ENCODE measurements around the gene TCN1. TPM values are rescaled to one million over a fixed set of nuclear protein-coding genes. Genes with fewer than 3 reads are reported as not detected.

The TCN1 gene
- total RNA-seq, 1 donor from 2014 or later, result not detected

- Histone ChIP-seq H3K4me3 (no peak overlapping the region), H3F3A (ENCODE audit: low read depth) (peaks cover 5% of the 10 kb centered on the region), H4K20me1 (ENCODE audit: low read depth) (no peaks in the 10 kb centered on the region), H3K4me2 (no peak overlapping the region), H2AFZ (replicated peaks) (no peak overlapping the region), H3K27me3 (no peaks in the 10 kb centered on the region), H3K79me2 (ENCODE audit: low read depth) (peaks cover 11% of the 10 kb centered on the region), H3K36me3 (no peaks in the 10 kb centered on the region), H3K9ac (no peak overlapping the region), H3K27ac (no peak overlapping the region), H3K4me1 (peaks cover 20% of the 10 kb centered on the region), H3K9me3 (ENCODE audit: low read depth) (no peaks in the 10 kb centered on the region)
- Mint-ChIP-seq H3K27ac (no peak overlapping the region), H3K4me1 (peaks cover 15% of the 10 kb centered on the region), H3K36me3 (no peaks in the 10 kb centered on the region), H3K9me3 (no peaks in the 10 kb centered on the region), H3K4me3 (no peak overlapping the region), H3K27me3 (ENCODE audit: insufficient read depth, low read depth) (peaks cover 5% of the 10 kb centered on the region)
- TF ChIP-seq EZH2phosphoT487 (IDR thresholded peaks at IDR 0.05), result no peak
- no peak for TF ChIP-seq EZH2 (IDR thresholded peaks at IDR 0.05)
- no peak for TF ChIP-seq CTCF (IDR thresholded peaks at IDR 0.05)
- DNase-seq (ENCODE audit: low spot score), result no peak
Measured at GRCh38 chr11:59814021-59814420, 52.3 kb downstream of the TCN1 start.

- H2AFZ ChIP-seq (replicated peaks), result no peak overlapping the region
- H3K79me2 ChIP-seq (ENCODE audit: low read depth), result peaks cover 17% of the 10 kb centered on the region
- Mint-ChIP-seq H3K4me3 (no peak overlapping the region), H3K27me3 (ENCODE audit: insufficient read depth, low read depth) (peaks cover 5% of the 10 kb centered on the region), H3K36me3 (peaks cover 2% of the 10 kb centered on the region), H3K9me3 (no peaks in the 10 kb centered on the region), H3K4me1 (peaks cover 15% of the 10 kb centered on the region), H3K27ac (no peak overlapping the region)
- DNase-seq (ENCODE audit: low spot score), result no peak
- no peaks in the 10 kb centered on the region for H3K36me3 ChIP-seq
- H3K4me1 ChIP-seq, result peaks cover 20% of the 10 kb centered on the region
- H3K4me3 ChIP-seq, result no peak overlapping the region
- H3F3A ChIP-seq (ENCODE audit: low read depth), result peaks cover 5% of the 10 kb centered on the region
- H3K9ac ChIP-seq, result no peak overlapping the region
- H3K4me2 ChIP-seq, result no peak overlapping the region
- no peaks in the 10 kb centered on the region for H3K27me3 ChIP-seq
- no peaks in the 10 kb centered on the region for H3K9me3 ChIP-seq (ENCODE audit: low read depth)
- TF ChIP-seq EZH2 (IDR thresholded peaks at IDR 0.05) (no peak), EZH2phosphoT487 (IDR thresholded peaks at IDR 0.05) (no peak), CTCF (IDR thresholded peaks at IDR 0.05) (no peak)
- no peaks in the 10 kb centered on the region for H4K20me1 ChIP-seq (ENCODE audit: low read depth)
- no peak overlapping the region for H3K27ac ChIP-seq
Measured at GRCh38 chr11:59813364-59813763, 52.9 kb downstream of the TCN1 start.

DNA sequence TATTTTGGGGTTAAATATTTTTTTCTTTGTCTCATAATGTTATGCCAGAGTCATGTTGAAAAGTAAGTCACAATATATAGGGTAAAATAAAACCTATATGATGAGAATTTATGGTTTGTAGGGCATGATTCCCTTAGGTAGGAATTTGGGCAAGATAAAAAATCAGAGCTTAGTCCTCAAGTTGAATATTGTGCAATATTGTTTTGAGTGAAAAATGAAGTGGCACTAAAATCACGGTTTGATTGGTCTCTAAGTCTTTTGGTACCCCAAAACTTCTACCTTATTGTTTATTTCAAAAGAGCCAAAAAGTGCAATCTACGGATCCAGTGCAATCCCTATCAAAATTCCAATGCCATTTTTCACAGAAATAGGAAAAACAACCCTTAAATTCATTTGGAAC is 54.1 kb downstream of the TCN1 start:
- Histone ChIP-seq H3K79me2 (ENCODE audit: low read depth) (peaks cover 17% of the 10 kb centered on the region), H4K20me1 (ENCODE audit: low read depth) (no peaks in the 10 kb centered on the region), H2AFZ (replicated peaks) (no peak overlapping the region), H3K36me3 (no peaks in the 10 kb centered on the region), H3K4me3 (no peak overlapping the region), H3K4me1 (peaks cover 20% of the 10 kb centered on the region), H3K4me2 (no peak overlapping the region), H3F3A (ENCODE audit: low read depth) (peaks cover 5% of the 10 kb centered on the region), H3K9ac (no peak overlapping the region), H3K27ac (no peak overlapping the region), H3K27me3 (no peaks in the 10 kb centered on the region), H3K9me3 (ENCODE audit: low read depth) (no peaks in the 10 kb centered on the region)
- no peaks in the 10 kb centered on the region for H3K9me3 Mint-ChIP-seq
- H3K4me1 Mint-ChIP-seq, result peaks cover 15% of the 10 kb centered on the region
- H3K27ac Mint-ChIP-seq, result no peak overlapping the region
- H3K27me3 Mint-ChIP-seq (ENCODE audit: insufficient read depth, low read depth), result peaks cover 5% of the 10 kb centered on the region
- H3K4me3 Mint-ChIP-seq, result no peak overlapping the region
- H3K36me3 Mint-ChIP-seq, result peaks cover 2% of the 10 kb centered on the region
- DNase-seq (ENCODE audit: low spot score), result no peak
- no peak for TF ChIP-seq EZH2phosphoT487 (IDR thresholded peaks at IDR 0.05)
- no peak for TF ChIP-seq EZH2 (IDR thresholded peaks at IDR 0.05)
- TF ChIP-seq CTCF (IDR thresholded peaks at IDR 0.05), result no peak
